Measurements from ENCODE around the gene HIPK3.

The HIPK3 gene

DNA sequence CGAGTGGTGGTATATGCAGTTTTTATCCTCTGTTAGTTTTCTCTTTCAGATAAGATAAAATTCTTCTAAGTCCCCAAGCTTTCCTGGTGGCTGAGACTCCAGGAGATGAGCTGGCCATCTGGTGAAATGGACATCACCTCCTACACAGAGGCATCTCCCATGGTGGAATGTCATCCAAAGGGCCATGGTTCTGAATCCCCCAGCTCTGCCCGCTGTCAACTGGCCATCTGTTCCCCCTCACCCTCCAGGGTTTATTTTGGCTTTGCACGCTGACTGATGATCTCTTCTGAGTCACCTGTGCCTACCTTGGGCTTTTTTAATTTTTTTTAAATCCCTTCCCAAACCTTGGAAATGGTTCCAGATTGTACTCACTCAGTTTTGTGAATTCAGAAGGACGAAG lies 142.2 kb downstream of the HIPK3 start:
- no peaks in the 10 kb centered on the region for H4K20me1 ChIP-seq (ENCODE audit: insufficient read depth)
- H3K4me1 ChIP-seq (ENCODE audit: low read depth, poor library complexity, severe bottlenecking): peaks cover 4% of the 10 kb centered on the region
- H3K9ac ChIP-seq: no peak overlapping the region
- H3K27me3 ChIP-seq (ENCODE audit: insufficient read depth, low read depth): no peaks in the 10 kb centered on the region
- no peak overlapping the region for H2AFZ ChIP-seq (ENCODE audit: low read depth)
- TF ChIP-seq, protein P1, sequence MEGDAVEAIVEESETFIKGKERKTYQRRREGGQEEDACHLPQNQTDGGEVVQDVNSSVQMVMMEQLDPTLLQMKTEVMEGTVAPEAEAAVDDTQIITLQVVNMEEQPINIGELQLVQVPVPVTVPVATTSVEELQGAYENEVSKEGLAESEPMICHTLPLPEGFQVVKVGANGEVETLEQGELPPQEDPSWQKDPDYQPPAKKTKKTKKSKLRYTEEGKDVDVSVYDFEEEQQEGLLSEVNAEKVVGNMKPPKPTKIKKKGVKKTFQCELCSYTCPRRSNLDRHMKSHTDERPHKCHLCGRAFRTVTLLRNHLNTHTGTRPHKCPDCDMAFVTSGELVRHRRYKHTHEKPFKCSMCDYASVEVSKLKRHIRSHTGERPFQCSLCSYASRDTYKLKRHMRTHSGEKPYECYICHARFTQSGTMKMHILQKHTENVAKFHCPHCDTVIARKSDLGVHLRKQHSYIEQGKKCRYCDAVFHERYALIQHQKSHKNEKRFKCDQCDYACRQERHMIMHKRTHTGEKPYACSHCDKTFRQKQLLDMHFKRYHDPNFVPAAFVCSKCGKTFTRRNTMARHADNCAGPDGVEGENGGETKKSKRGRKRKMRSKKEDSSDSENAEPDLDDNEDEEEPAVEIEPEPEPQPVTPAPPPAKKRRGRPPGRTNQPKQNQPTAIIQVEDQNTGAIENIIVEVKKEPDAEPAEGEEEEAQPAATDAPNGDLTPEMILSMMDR (conservative IDR thresholded peaks at IDR 0.05; ENCODE audit: low read depth, low read length): no peak
- no peaks in the 10 kb centered on the region for H3K79me2 ChIP-seq (ENCODE audit: insufficient read depth, low read depth)
- no peaks in the 10 kb centered on the region for H3K36me3 ChIP-seq (ENCODE audit: insufficient read depth)
- no peak overlapping the region for H3K27ac ChIP-seq
- H3K4me2 ChIP-seq: no peak overlapping the region
- H3K4me3 ChIP-seq (IDR thresholded peaks at IDR 0.05; ENCODE audit: insufficient read depth, low read depth, low read length): no peak overlapping the region

- H4K20me1 ChIP-seq (ENCODE audit: insufficient read depth): no peaks in the 10 kb centered on the region
- H3K36me3 ChIP-seq (ENCODE audit: insufficient read depth): no peaks in the 10 kb centered on the region
- H2AFZ ChIP-seq (ENCODE audit: low read depth): no peak overlapping the region
- no peaks in the 10 kb centered on the region for H3K27me3 ChIP-seq (ENCODE audit: insufficient read depth, low read depth)
- H3K4me3 ChIP-seq (IDR thresholded peaks at IDR 0.05; ENCODE audit: insufficient read depth, low read depth, low read length): no peak overlapping the region
- TF ChIP-seq, protein P1 (conservative IDR thresholded peaks at IDR 0.05; ENCODE audit: low read depth, low read length): no peak
- H3K4me2 ChIP-seq: no peak overlapping the region
- peaks cover 4% of the 10 kb centered on the region for H3K4me1 ChIP-seq (ENCODE audit: low read depth, poor library complexity, severe bottlenecking)
- H3K79me2 ChIP-seq (ENCODE audit: insufficient read depth, low read depth): no peaks in the 10 kb centered on the region
- no peak overlapping the region for H3K27ac ChIP-seq
- no peak overlapping the region for H3K9ac ChIP-seq
Observed at GRCh38 chr11:33402066-33402465, 144.9 kb downstream of the HIPK3 start.

DNA sequence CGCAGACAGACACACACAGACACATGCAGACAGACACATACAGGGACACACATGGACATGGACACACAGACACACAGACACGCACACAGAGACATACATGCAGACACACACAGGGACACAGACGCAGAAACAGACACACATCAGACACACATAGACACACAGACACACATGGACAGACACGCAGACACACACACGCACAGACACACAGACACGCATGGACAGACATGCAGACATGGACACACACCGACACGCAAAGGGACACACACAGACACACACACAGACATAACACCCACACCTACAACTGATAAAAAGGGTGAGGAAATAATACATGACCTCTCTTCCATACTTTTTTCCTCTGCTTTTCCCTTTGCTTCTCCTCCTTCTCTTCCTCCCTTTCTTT lies 146.2 kb downstream of the HIPK3 start:
- Histone ChIP-seq H3K79me2 (ENCODE audit: insufficient read depth, low read depth) (no peaks in the 10 kb centered on the region), H3K9ac (no peak overlapping the region), H3K4me1 (ENCODE audit: low read depth, poor library complexity, severe bottlenecking) (peaks cover 4% of the 10 kb centered on the region), H3K4me3 (IDR thresholded peaks at IDR 0.05; ENCODE audit: insufficient read depth, low read depth, low read length) (no peak overlapping the region), H3K36me3 (ENCODE audit: insufficient read depth) (no peaks in the 10 kb centered on the region), H2AFZ (ENCODE audit: low read depth) (no peak overlapping the region), H3K27me3 (ENCODE audit: insufficient read depth, low read depth) (no peaks in the 10 kb centered on the region), H3K27ac (no peak overlapping the region), H4K20me1 (ENCODE audit: insufficient read depth) (no peaks in the 10 kb centered on the region), H3K4me2 (no peak overlapping the region)
- TF ChIP-seq, protein P1 (conservative IDR thresholded peaks at IDR 0.05; ENCODE audit: low read depth, low read length): no peak

DNA sequence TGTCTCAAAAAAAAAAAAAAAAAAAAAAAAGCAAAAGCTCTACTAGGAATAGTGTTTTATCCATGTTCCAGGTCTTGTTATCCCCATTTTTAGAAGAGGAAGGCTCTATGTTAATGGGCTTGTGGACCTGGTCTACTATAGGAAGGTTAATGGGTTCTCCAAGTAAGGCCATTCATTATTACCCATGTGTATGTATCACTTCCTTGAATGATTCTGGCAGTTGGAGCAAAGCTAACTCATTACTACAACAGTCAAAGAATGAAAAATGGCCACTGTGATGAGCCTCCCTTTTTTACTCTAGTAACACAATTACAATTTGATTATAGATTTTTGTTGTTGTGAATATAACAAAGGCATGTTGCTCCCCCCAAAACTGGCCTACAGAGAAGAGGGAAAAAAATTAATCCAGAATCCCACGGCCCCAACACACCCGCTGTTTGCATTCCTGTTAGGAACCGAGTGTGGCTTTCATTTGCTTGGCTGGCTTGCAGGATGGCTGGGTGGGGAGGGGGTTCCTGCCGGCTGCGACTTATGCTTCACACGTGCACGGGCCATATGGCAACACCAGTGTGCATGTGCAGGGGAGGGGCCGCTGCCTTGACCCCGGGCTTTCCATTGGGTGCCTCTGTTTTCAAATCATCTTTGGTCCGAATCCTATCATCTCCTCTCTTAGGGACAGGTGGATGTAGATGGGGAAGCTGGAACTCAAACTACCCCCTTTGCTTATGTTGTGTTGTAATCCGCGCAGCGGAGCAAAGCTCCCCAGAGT lies 148.8 kb downstream of the HIPK3 start:
- H4K20me1 ChIP-seq (ENCODE audit: insufficient read depth): no peaks in the 10 kb centered on the region
- H3K79me2 ChIP-seq (ENCODE audit: insufficient read depth, low read depth): no peaks in the 10 kb centered on the region
- H3K4me3 ChIP-seq (IDR thresholded peaks at IDR 0.05; ENCODE audit: insufficient read depth, low read depth, low read length): no peak overlapping the region
- no peaks in the 10 kb centered on the region; the same call in 1 of the 2 replicates for H3K27me3 ChIP-seq (ENCODE audit: insufficient read depth, low read depth)
- no peak overlapping the region for H3K27ac ChIP-seq
- H2AFZ ChIP-seq (ENCODE audit: low read depth): no peak overlapping the region
- TF ChIP-seq, protein P1 (conservative IDR thresholded peaks at IDR 0.05; ENCODE audit: low read depth, low read length): no peak
- H3K4me2 ChIP-seq: no peak overlapping the region
- H3K9ac ChIP-seq: no peak overlapping the region
- H3K36me3 ChIP-seq (ENCODE audit: insufficient read depth): no peaks in the 10 kb centered on the region
- H3K4me1 ChIP-seq (ENCODE audit: low read depth, poor library complexity, severe bottlenecking): peaks cover 4% of the 10 kb centered on the region
